HL-60/S4 treated with phorbol 12-myristate 13-acetate at 8.2 ng/mL for 4 days and 3 days (cell line): Measurements from ENCODE around the gene CTNND2.

Source experiments
- in situ Hi-C: fragments of 300-500 bp; cut with MboI; formaldehyde crosslinking; loops from 2 replicates; pipeline ENCODE4 v1.15.0; 2022; ENCODE audit warnings: low sequenced_read_pairs

Gene CTNND2

DNA sequence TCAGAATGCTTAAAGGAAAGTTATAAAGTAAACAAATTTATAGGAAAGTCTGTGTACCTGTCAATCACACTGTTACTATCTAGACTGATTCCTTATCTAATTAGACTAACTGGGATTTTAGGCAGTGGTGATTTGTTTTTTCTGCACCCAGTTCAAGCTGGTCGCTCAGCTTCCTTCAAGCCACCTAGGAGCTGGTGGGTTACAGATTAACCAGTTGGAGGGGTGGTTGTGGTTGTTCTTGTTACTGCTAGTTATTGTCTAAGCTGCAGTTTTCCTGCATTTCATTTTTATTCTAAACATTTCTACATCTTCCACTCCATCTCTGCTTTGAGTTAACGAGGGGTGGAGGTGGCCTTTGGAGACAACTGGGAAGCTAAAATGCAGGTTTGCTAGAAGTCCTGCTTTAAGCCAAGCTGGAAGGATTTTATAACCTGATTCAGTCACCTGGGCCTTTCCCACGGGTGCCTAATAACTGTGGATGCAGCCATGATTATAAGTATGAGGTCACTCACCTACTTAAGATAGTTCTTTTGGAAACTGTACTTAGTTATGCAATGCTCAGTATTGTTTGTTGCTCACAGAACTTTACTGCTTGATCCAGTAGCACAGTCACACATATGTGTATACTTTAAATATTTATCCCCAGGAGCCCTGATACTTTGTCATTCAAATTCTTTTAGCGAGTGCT, 839.3 kb downstream of the CTNND2 start:
- in situ Hi-C loops = no loop called here

DNA sequence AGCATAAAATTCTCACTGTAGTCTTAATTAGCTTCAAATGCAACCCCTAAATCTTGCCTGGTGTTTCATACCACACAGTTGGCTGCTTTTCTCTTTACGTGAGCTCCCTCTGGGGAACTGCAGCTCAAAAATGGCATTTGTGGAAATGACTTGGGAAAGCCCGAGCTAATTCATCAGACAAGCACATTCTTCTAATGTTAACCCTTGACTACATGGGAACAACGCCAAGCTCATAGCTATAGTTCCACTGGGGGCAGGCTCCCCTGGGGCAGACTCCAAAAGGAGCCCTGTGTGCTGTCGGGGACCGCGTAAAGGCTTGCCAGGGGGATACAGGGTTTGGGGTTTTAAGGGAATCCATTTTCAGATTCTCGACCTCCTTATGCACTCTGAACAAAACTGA, 841.8 kb downstream of the CTNND2 start:
- in situ Hi-C loops = no loop called here

- in situ Hi-C loops = no loop called here
These were observed 847.7 kb downstream of the CTNND2 start for GRCh38 chr5:11056560-11056959.

GRCh38 chr5:11054014-11054413, 850.2 kb downstream of the CTNND2 start:
- in situ Hi-C loops = no loop called here

GRCh38 chr5:11052871-11053270, 851.4 kb downstream of the CTNND2 start:
- in situ Hi-C loops = no loop called here

- in situ Hi-C loops = no loop called here
These were observed 853.5 kb downstream of the CTNND2 start for GRCh38 chr5:11050596-11051304.

DNA sequence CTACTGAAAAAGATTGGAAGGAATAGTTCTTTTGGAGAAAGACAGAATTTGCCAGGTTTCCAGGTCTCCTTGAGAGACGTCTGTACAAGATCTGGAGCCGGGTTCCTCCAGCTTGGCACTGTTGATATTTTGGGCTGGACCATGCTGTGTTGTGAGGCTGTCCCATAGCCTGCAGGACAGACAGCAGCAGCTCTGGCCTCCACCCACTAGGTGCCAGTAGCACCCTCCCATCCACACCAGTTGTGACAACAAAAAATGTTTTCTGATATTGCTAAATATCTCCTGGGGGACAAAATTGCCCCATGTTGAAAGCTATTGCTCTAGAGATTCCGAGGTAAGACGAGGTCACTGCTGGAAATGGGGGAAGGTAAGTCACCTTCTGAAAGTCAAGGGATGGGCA, 855.5 kb downstream of the CTNND2 start:
- in situ Hi-C loops = no loop called here

DNA sequence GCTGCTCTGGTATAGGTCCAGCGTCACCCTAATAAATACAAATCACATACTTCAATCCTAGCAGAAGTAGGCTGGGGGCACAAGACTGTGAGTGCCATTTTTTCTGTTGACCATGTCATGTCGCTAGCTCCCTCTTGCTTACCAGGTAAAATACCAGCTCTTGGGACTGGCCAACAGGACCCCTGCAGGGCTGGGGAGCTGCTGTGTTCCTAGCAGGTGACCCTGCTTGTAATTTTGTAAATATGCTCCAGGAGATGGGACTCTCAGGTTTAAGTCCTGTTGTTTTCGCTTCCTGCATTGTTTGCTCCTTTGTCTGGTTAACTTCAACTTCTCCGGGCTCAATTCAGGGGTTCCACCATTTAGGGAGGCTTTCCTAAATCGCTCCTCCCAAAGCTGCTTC, 856.6 kb downstream of the CTNND2 start:
- in situ Hi-C loops = no loop called here

DNA sequence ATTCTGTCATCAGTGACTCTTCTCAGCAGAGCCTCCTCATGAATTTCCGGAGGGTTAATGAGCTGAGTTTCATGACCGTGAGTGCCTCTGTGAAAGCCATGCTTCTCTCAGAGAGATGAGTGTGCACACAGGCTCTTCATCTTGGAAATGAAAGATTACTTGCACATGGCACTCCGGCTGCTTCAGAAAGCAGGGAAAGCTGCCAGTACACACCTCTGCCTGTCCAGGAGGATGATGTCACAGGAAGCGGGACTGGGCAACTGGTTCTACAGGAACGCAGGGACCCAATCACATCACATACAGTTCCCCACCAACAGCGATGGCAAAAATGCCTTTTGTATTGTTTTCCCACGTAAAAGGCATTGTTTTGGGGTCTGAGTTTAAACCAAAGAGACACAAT, 857.2 kb downstream of the CTNND2 start:
- in situ Hi-C loops = no loop called here

DNA sequence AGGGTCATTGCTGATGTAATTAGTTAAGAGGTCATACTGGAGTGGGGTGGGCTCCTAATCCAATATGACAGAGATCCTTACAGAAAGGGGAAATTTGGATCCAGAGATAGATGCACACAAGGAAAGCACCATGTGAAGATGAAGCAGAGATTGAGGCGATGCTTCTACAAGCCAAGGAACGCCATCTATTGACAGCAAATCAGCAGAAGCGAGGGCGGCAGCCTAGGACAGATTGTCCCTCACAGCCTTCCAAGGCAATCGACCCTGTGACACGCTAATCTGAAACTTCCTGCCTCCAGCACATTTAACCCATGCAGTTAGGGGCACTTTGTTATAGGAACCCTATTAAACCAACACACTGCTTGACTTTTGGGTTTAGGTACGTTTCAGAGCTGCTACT, 858.1 kb downstream of the CTNND2 start:
- in situ Hi-C loops = no loop called here

GRCh38 chr5:11045411-11045810, 858.8 kb downstream of the CTNND2 start:
- in situ Hi-C loops = no loop called here

GRCh38 chr5:11044581-11044980, 859.7 kb downstream of the CTNND2 start:
- in situ Hi-C loops = no loop called here

- in situ Hi-C loops = no loop called here
These were observed 860.4 kb downstream of the CTNND2 start for GRCh38 chr5:11043881-11044280.

GRCh38 chr5:11040345-11040744, 863.9 kb downstream of the CTNND2 start:
- in situ Hi-C loops = no loop called here

DNA sequence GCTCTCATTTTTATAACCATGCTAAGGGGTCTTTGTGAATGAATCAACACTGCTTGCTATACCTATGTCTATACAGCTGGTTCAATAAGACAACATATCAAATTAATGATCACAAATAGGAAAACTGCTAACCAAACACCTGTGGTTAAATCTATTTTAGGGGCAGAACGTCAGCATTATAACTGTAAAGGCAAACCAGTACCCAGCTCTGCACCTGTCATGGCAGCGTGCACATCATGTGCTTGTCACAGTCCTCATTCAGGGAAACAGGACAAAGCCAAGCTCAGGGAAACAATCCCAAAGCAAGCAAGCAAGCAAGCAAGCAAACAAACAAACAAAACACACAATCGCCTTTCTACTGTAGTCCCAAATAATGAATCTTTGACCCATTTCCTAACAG, 865.5 kb downstream of the CTNND2 start:
- in situ Hi-C loops = no loop called here

- in situ Hi-C loops = no loop called here
These were observed 866.3 kb downstream of the CTNND2 start for GRCh38 chr5:11037941-11038340.

DNA sequence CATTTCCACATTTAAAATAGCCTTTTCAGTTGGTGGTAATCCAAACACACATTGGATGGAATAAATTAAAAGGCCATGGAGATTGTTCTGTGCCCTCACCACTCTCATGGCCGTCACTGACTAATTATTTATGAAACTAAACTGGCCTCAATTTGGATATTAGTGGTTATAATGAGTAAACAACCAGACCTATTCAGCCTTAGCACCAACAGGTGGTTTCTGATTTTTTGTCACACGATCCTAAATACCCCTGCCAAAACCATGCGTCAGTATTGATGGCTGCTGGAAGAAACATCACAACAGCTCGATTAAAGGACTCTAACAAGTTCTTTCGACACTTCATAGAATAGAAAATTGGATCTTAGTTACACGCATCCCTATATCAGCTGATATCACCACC, 867.2 kb downstream of the CTNND2 start:
- in situ Hi-C loops = no loop called here

DNA sequence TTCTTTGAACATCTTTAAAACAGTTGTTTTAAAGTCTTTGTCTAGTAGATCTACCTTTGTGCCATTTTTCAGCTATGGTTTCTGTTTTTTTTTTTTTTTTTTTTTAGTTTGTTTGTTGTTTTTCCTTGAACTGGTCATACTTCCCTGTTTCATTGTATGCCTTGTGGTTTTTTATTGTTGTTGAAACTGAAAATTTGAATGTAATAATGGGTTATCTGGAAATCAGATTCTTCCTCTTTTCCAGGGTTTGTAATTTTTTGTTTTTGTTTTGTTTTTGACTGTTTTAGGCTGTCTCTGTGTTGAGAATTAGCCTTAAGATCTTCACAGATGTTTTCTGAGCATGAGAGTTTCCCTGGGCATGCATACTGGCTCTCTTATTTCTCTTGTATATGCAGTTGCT, 873.6 kb downstream of the CTNND2 start:
- in situ Hi-C loops = no loop called here

- in situ Hi-C loops = no loop called here
These were observed 876.6 kb downstream of the CTNND2 start for GRCh38 chr5:11027660-11028059.

DNA sequence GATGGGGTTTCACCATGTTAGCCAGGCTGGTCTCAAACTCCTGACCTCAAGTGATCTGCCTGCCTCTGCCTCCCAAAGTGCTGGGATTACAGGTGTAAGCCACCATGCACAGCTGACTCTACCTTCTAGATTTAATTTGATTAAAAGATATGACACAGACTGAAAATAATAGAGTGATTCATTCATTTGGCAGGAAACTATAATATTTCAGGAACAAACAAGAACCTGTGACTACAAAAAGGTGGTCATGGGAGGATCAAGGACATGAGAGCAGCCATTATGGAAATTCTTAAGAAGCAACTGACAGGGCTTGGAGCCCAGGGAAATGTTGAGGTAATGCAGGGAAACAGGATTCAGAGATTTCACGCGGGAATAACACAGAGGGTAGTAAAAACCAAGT, 877.7 kb downstream of the CTNND2 start:
- in situ Hi-C loops = no loop called here

DNA sequence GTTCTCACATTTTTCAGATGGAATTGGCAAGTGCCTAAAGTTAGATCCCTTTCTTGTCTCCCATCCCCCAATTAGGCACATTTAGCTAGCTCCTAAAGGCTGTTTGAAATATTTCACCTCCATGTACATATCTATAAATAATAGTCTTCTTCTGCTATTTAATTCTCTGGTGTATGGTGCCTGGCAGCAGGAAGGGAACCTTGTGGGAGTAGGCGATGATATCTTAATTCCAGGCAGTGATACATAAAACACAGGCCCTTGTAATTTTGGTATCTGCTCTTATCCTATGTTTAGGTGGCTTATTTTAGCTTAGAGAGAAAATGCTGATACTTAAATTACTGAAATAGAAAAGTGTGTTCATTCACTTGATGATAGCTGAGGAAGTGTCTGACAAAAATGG, 880.3 kb downstream of the CTNND2 start:
- in situ Hi-C loops = no loop called here

DNA sequence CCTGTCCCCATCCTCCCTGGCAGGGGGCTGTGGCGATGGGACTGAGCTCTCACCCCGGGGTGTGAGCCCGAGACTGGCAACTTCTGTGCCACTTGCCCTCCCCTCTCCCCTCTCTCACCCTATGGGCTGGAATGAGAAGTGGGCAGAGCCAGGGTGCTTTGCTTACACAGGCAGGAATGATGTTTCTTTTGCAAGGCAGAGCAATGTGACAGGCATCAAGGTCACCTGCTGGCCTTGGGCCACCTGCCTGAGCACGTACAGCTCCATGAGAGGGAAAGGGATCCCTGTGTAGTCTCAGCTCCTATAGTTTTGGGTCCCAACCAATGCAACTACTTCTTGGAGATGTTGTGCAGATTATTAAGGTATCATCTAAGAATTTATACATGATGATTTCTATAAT, 890.5 kb downstream of the CTNND2 start:
- in situ Hi-C loops = no loop called here

- in situ Hi-C loops = no loop called here
These were observed 892.0 kb downstream of the CTNND2 start for GRCh38 chr5:11012295-11012694.
